Measurements from ENCODE around the gene EYA2. TPM values are rescaled to one million over a fixed set of nuclear protein-coding genes. Genes with fewer than 3 reads are reported as not detected.

Gene EYA2
- total RNA-seq, 3 donors from 2014 or later = 5.4 to 19.2 (median 12.5) TPM

- Histone ChIP-seq H3K4me3 (no peak overlapping the region), H3K9me3 (no peaks in the 10 kb centered on the region), H3K4me1 (peaks cover 10 to 15% of the 10 kb centered on the region in 2 donors), H3K27me3 (no peaks in the 10 kb centered on the region), H3K27ac (peak overlapping the region; percentile 91 to 92), H3K36me3 (no peaks in the 10 kb centered on the region)
- TF ChIP-seq POLR2A (IDR thresholded peaks at IDR 0.05) (no peak), POLR2AphosphoS5 (IDR thresholded peaks at IDR 0.05) (peak in 1 of 3 donors; percentile 9)
- TF ChIP-seq, protein P1, sequence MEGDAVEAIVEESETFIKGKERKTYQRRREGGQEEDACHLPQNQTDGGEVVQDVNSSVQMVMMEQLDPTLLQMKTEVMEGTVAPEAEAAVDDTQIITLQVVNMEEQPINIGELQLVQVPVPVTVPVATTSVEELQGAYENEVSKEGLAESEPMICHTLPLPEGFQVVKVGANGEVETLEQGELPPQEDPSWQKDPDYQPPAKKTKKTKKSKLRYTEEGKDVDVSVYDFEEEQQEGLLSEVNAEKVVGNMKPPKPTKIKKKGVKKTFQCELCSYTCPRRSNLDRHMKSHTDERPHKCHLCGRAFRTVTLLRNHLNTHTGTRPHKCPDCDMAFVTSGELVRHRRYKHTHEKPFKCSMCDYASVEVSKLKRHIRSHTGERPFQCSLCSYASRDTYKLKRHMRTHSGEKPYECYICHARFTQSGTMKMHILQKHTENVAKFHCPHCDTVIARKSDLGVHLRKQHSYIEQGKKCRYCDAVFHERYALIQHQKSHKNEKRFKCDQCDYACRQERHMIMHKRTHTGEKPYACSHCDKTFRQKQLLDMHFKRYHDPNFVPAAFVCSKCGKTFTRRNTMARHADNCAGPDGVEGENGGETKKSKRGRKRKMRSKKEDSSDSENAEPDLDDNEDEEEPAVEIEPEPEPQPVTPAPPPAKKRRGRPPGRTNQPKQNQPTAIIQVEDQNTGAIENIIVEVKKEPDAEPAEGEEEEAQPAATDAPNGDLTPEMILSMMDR (IDR thresholded peaks at IDR 0.05) = no peak
- intact Hi-C loops (cut with DNase I; ENCODE audit: low total_unique reads) = no loop called here
- no peak for DNase-seq (ENCODE audit: low spot score in 2 of 2)
Measured at GRCh38 chr20:47125508-47125757, 230.8 kb downstream of the EYA2 start.

GRCh38 chr20:47125758-47126591 lies 231.3 kb downstream of the EYA2 start:
- peak in 1 of 2 donors; percentile 70 for DNase-seq (ENCODE audit: low spot score in 2 of 2)
- H3K27me3 ChIP-seq = no peaks in the 10 kb centered on the region
- H3K4me3 ChIP-seq = peak overlapping the region in 1 of 3 donors; percentile 8
- H3K36me3 ChIP-seq = no peaks in the 10 kb centered on the region
- peaks cover 10 to 15% of the 10 kb centered on the region in 2 donors for H3K4me1 ChIP-seq
- H3K9me3 ChIP-seq = no peaks in the 10 kb centered on the region
- peak overlapping the region; percentile 91 to 92 for H3K27ac ChIP-seq
- TF ChIP-seq POLR2A (IDR thresholded peaks at IDR 0.05) (no peak), POLR2AphosphoS5 (IDR thresholded peaks at IDR 0.05) (no peak)
- TF ChIP-seq, protein P1 (IDR thresholded peaks at IDR 0.05) = no peak
- intact Hi-C loops (cut with DNase I; ENCODE audit: low total_unique reads) = no loop called here

- no peaks in the 10 kb centered on the region for H3K9me3 ChIP-seq
- DNase-seq (ENCODE audit: low spot score in 2 of 2) = peak in 1 of 2 donors; percentile 53
- peak overlapping the region; percentile 91 to 92 for H3K27ac ChIP-seq
- peaks cover 10 to 15% of the 10 kb centered on the region in 2 donors for H3K4me1 ChIP-seq
- no peak overlapping the region for H3K4me3 ChIP-seq
- H3K36me3 ChIP-seq = no peaks in the 10 kb centered on the region
- TF ChIP-seq POLR2A (IDR thresholded peaks at IDR 0.05) (no peak), POLR2AphosphoS5 (IDR thresholded peaks at IDR 0.05) (no peak)
- TF ChIP-seq, protein P1 (IDR thresholded peaks at IDR 0.05) = no peak
- intact Hi-C loops (cut with DNase I; ENCODE audit: low total_unique reads) = no loop called here
- H3K27me3 ChIP-seq = no peaks in the 10 kb centered on the region
Measured at GRCh38 chr20:47126709-47127108, 232.1 kb downstream of the EYA2 start.

DNA sequence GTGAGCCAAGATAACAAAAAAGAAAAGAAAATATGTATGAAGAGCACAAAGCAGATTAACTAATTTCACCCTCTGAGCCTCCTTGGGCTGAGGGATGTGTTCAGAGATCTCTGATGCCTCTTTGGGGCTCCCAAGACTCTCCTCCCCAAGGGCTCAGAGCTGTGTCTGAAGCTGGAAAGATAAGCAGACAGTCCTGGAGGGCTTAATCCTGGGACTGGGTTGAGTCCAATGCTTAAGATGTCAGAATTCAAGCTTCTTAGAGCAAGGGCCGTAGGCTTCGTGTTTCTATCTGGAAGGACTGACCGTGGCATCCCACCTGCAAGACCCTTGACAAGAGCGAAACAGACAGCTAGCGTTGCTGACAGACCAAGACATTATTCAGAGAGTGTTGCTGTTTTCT lies 232.9 kb downstream of the EYA2 start:
- intact Hi-C loops (cut with DNase I; ENCODE audit: low total_unique reads) = no loop called here
- Histone ChIP-seq H3K36me3 (no peaks in the 10 kb centered on the region), H3K27me3 (no peaks in the 10 kb centered on the region), H3K4me1 (peaks cover 10 to 15% of the 10 kb centered on the region in 2 donors), H3K27ac (peak overlapping the region; percentile 91 to 92), H3K9me3 (no peaks in the 10 kb centered on the region), H3K4me3 (no peak overlapping the region)
- TF ChIP-seq POLR2AphosphoS5 (IDR thresholded peaks at IDR 0.05) = no peak
- no peak for TF ChIP-seq POLR2A (IDR thresholded peaks at IDR 0.05)
- TF ChIP-seq, protein P1 (IDR thresholded peaks at IDR 0.05) = no peak
- no peak for DNase-seq (ENCODE audit: low spot score in 2 of 2)

GRCh38 chr20:47127999-47128398 lies 233.4 kb downstream of the EYA2 start:
- Histone ChIP-seq H3K27me3 (no peaks in the 10 kb centered on the region), H3K4me1 (peaks cover 10 to 15% of the 10 kb centered on the region in 2 donors), H3K27ac (peak overlapping the region; percentile 91 to 92), H3K4me3 (no peak overlapping the region), H3K36me3 (no peaks in the 10 kb centered on the region), H3K9me3 (no peaks in the 10 kb centered on the region)
- intact Hi-C loops (cut with DNase I; ENCODE audit: low total_unique reads) = no loop called here
- no peak for DNase-seq (ENCODE audit: low spot score in 2 of 2)
- no peak for TF ChIP-seq POLR2AphosphoS5 (IDR thresholded peaks at IDR 0.05)
- TF ChIP-seq, protein P1 (IDR thresholded peaks at IDR 0.05) = no peak
- no peak for TF ChIP-seq POLR2A (IDR thresholded peaks at IDR 0.05)

All from breast epithelium (tissue), 4 donors.